HG03439 (cell line): ENCODE data around the gene EAF1.
"Not testable (repeated sequence)": the region's sequence is repeated elsewhere in the genome, so short reads cannot be mapped to it uniquely, and the experiment has no call there.

Experiments used
- ATAC-seq: cut with Tn5 transposase; IDR thresholded peaks from one replicate; pipeline ENCODE4 v1.9.1; 2021; ENCODE audit warnings: mild to moderate bottlenecking, moderate library complexity; ENCODE audit not compliant: unreplicated experiment

EAF1 gene

GRCh38 chr3:15477951-15478639 lies 50.7 kb downstream of the EAF1 start:
- no peak for ATAC-seq

GRCh38 chr3:15478640-15478979 lies 51.2 kb downstream of the EAF1 start:
- no peak for ATAC-seq

GRCh38 chr3:15479400-15480224 lies 52.2 kb downstream of the EAF1 start:
- no peak for ATAC-seq

- ATAC-seq: not testable (repeated sequence)
These were observed 57.2 kb downstream of the EAF1 start for GRCh38 chr3:15484551-15484950.

- ATAC-seq: no peak
These were observed 58.6 kb downstream of the EAF1 start for GRCh38 chr3:15486020-15486419.

- ATAC-seq: no peak
These were observed 59.6 kb downstream of the EAF1 start for GRCh38 chr3:15486979-15487378.

GRCh38 chr3:15488002-15488401 lies 60.6 kb downstream of the EAF1 start:
- ATAC-seq: no peak

- no peak for ATAC-seq
These were observed 62.8 kb downstream of the EAF1 start for GRCh38 chr3:15490158-15490557.

GRCh38 chr3:15491143-15491542 lies 63.7 kb downstream of the EAF1 start:
- ATAC-seq: no peak
